Adipose tissue (tissue), 3 donors: ENCODE results near the gene TCHH. TPM values are rescaled to one million over a fixed set of nuclear protein-coding genes. Genes with fewer than 3 reads are reported as not detected.
"Not testable (repeated sequence)": the region's sequence is repeated elsewhere in the genome, so short reads cannot be mapped to it uniquely, and the experiment has no call there.

Source experiments
- H3K27ac ChIP-seq: one replicate; pipeline ENCODE4 v1.5.1; 2013; ENCODE audit warnings: low read depth, low read length
- WGBS, 3 donors: extraction: QIAGEN DNeasy Blood & Tissue Kit; methylation state at CpG; one replicate each; pipeline ENCODE4 v1.1.7; 2013; 5-methylcytosine and 5-hydroxymethylcytosine counted together
- polyA plus RNA-seq, 3 donors: library from polyadenylated mRNA; stranded (reverse); fragments of 200-250 nt; gene quantifications; one replicate each; pipeline ENCODE4 v1.2.3, GENCODE V29; 2013
- donor health status: healthy with polysubstance abuse.
- donor health status: Bipolar disorder and iron deficiency.
- donor health status: healthy.

TCHH gene, protein sequence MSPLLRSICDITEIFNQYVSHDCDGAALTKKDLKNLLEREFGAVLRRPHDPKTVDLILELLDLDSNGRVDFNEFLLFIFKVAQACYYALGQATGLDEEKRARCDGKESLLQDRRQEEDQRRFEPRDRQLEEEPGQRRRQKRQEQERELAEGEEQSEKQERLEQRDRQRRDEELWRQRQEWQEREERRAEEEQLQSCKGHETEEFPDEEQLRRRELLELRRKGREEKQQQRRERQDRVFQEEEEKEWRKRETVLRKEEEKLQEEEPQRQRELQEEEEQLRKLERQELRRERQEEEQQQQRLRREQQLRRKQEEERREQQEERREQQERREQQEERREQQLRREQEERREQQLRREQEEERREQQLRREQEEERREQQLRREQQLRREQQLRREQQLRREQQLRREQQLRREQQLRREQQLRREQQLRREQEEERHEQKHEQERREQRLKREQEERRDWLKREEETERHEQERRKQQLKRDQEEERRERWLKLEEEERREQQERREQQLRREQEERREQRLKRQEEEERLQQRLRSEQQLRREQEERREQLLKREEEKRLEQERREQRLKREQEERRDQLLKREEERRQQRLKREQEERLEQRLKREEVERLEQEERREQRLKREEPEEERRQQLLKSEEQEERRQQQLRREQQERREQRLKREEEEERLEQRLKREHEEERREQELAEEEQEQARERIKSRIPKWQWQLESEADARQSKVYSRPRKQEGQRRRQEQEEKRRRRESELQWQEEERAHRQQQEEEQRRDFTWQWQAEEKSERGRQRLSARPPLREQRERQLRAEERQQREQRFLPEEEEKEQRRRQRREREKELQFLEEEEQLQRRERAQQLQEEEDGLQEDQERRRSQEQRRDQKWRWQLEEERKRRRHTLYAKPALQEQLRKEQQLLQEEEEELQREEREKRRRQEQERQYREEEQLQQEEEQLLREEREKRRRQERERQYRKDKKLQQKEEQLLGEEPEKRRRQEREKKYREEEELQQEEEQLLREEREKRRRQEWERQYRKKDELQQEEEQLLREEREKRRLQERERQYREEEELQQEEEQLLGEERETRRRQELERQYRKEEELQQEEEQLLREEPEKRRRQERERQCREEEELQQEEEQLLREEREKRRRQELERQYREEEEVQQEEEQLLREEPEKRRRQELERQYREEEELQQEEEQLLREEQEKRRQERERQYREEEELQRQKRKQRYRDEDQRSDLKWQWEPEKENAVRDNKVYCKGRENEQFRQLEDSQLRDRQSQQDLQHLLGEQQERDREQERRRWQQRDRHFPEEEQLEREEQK (N-terminal part only)
- polyA plus RNA-seq = under 1 TPM; 0.05 to 0.90 (median 0.24) TPM

GRCh38 chr1:152115344-152115743 is at the start of gene TCHH:
Gene TCHH, minus strand, starts transcription at chr1:152115444. Its CDS starts 1,364 bp downstream, at chr1:152114080.
- 45 to 53% (median 50%) methylated on average over 4 of the region's 4 CpGs for WGBS, 3 donors
- H3K27ac ChIP-seq = no peak within 1 kb of the TSS

GRCh38 chr1:152164517-152165136 is 49.4 kb upstream of the TCHH start:
- H3K27ac ChIP-seq = no peak overlapping the region
- WGBS, 3 donors = 52 to 63% (median 54%) methylated on average over 2 of the region's 2 CpGs

- WGBS, 3 donors = 35 to 49% (median 37%) methylated on average over 1 of the region's 1 CpG
- H3K27ac ChIP-seq = no peak overlapping the region
Measured at GRCh38 chr1:152162792-152163463, 47.7 kb upstream of the TCHH start.

- 49 to 76% (median 61%) methylated on average over 3 of the region's 3 CpGs for WGBS, 3 donors
- H3K27ac ChIP-seq = no peak overlapping the region
Measured at GRCh38 chr1:152160576-152160975, 45.3 kb upstream of the TCHH start.

- H3K27ac ChIP-seq = no peak within 1 kb of the TSS
- 73 to 84% (median 79%) methylated on average over 1 of the region's 1 CpG for WGBS, 3 donors
Measured at GRCh38 chr1:152159144-152159543, 43.9 kb upstream of the TCHH start, which contains the start of gene RPTN. Gene RPTN, minus strand, starts transcription at chr1:152159228. Its CDS starts 1,339 bp downstream, at chr1:152157889.

- 78 to 87% (median 81%) methylated on average over 3 of the region's 3 CpGs for WGBS, 3 donors
- H3K27ac ChIP-seq = no peak overlapping the region
Measured at GRCh38 chr1:152153996-152154395, 38.8 kb upstream of the TCHH start.

DNA sequence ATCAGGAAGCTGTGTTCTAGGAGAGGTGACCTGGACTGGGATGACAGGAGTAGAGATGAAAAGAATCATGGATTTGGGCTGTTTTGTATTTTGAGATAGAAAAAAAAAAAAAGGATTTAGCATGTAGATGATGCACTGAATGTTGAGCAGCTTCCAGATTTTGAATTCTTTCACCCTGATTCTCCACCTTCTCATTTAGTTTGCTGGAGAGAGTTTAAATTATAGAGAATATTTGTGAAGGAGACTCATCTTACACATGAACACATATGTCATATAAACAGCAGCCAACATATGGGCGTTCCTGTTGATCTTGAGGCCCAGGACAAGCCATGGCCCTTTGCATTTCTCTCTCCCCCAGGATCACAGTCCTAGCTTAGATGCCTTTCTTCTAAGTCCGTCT is 36.4 kb upstream of the TCHH start:
- H3K27ac ChIP-seq = no peak overlapping the region
- WGBS, 3 donors = 62 to 68% (median 67%) methylated on average over 2 of the region's 2 CpGs

DNA sequence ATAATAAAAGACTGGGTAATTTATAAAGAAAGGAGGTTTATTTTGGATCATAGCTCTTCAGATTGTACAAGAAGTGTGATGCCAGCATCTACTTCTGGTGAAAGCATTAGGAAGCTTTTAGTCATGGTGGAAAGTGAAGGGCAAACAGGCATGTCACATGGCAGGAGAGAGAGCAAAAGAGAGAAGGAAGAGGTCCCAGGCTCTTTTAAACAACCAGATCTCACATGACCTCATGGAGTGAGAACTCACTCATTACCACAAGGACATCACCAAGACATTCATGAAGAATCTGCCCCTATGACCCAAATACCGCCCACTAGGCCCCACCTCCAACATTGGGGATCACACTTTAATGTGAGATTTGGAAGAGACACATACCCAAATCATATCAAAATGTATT is 33.7 kb upstream of the TCHH start:
- no peak overlapping the region for H3K27ac ChIP-seq
- 45 to 75% (median 57%) methylated on average over 1 of the region's 1 CpG for WGBS, 3 donors

GRCh38 chr1:152148051-152148450 is 32.8 kb upstream of the TCHH start:
- H3K27ac ChIP-seq = no peak overlapping the region
- WGBS, 3 donors = 69 to 78% (median 73%) methylated on average over 3 of the region's 3 CpGs

DNA sequence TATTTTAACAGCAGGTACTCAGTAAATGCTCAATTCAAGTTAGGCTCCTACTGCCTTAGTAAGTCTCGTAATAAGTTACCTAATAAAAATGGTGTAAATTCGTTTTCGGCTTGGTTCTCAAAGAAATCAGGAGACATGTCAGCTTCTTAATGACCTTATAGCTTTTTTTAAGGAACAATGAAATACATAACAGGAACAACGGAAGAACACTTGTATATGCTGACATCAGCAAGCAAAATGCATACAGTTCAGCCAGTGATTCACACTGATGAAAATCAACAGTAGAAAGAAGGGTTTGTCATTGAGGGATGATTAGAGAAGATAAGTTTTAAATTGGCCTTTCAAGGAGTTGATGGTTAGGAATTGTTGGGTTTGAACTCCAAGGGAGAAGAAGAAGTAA is 30.5 kb upstream of the TCHH start:
- 71 to 78% (median 78%) methylated on average over 4 of the region's 4 CpGs for WGBS, 3 donors
- no peak overlapping the region for H3K27ac ChIP-seq

- WGBS, 3 donors = 88 to 91% (median 90%) methylated on average over 23 to 25 of the region's 25 CpGs
- H3K27ac ChIP-seq = not testable (repeated sequence)
Measured at GRCh38 chr1:152144674-152145183, 29.5 kb upstream of the TCHH start.

- 56 to 66% (median 57%) methylated on average over 2 of the region's 2 CpGs for WGBS, 3 donors
- no peak overlapping the region for H3K27ac ChIP-seq
Measured at GRCh38 chr1:152143150-152143887, 28.1 kb upstream of the TCHH start.

GRCh38 chr1:152141971-152142584 is 26.8 kb upstream of the TCHH start:
- H3K27ac ChIP-seq = no peak overlapping the region
- 0 to 5% (median 3%) methylated on average over 1 of the region's 1 CpG for WGBS, 3 donors

DNA sequence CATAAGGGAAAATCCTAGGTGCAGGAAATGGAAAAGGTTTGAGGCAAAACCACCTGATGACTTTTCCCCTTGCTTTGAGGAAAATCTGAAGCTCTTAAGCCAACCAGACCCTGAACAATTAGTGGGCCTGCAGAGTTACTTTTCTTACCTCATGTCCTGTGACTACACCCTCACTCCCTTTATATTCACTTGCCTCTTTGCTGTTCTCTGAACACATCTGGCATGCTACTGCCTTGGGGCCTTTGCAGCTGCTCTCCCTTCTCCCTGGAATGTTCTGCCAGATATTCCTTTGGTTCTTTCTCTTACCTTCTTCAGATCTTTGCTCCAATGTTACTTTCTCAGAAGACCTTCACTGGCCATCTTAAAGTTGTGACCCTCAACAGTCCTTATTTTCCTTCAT is 22.0 kb upstream of the TCHH start:
- H3K27ac ChIP-seq = no peak overlapping the region

DNA sequence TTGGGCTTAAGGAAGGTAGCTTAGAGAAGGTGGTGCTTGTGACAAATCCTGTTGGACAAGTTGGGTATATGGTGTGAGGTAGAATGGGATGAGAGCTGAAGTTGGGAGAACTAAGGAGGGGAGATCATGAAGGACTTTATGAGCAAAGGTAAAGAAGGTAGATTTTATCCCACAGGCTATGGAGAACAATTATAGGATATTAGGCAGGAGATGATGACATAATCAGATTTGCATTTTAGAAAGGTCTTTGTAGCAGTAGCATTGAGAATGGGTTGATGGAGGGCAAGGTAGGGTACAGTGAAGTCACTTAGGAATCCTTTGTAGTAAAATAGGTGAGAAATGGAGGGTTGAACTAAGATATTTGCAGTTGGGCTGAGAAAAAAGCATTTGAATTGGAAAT is 14.9 kb upstream of the TCHH start:
- H3K27ac ChIP-seq = no peak overlapping the region

GRCh38 chr1:152127673-152128072 is 12.4 kb upstream of the TCHH start:
- no peak overlapping the region for H3K27ac ChIP-seq
